Activated T-helper 1 cell treated with anti-CD3 and anti-CD28 coated beads, Interleukin-12 subunit alpha, Interleukin-12 subunit beta, Interleukin-2, Interleukin-4 antibody, amounts not matched to agents 30 ng/mL and 10 ng/mL and 1 ng/mL, durations not matched to agents 14 hours and 24 hours and 36 hours (primary cell): ENCODE results near the gene CFAP46. TPM values are rescaled to one million over a fixed set of nuclear protein-coding genes. Genes with fewer than 3 reads are reported as not detected.

Experiments used
- DNase-seq: peaks from one replicate; pipeline ENCODE4 v3.0.0; 2021; ENCODE audit warnings: low spot score
- H3K27ac Mint-ChIP-seq: one replicate; pipeline ENCODE4 v1.8.0; 2021; ENCODE audit warnings: mild to moderate bottlenecking, mixed read lengths
- H3K27me3 Mint-ChIP-seq: one replicate; pipeline ENCODE4 v1.8.0; 2022; ENCODE audit warnings: mild to moderate bottlenecking, moderate library complexity, mixed read lengths; ENCODE audit not compliant: insufficient read depth
- H3K36me3 Mint-ChIP-seq: one replicate; pipeline ENCODE4 v1.8.0; 2021; ENCODE audit warnings: low read depth, mixed read lengths
- H3K4me1 Mint-ChIP-seq: one replicate; pipeline ENCODE4 v1.8.0; 2021; ENCODE audit warnings: low read depth, mixed read lengths
- H3K4me3 Mint-ChIP-seq: one replicate; pipeline ENCODE4 v1.8.0; 2021; ENCODE audit warnings: mild to moderate bottlenecking, moderate library complexity, mixed read lengths
- H3K9me3 Mint-ChIP-seq: one replicate; pipeline ENCODE4 v1.8.0; 2021; ENCODE audit warnings: mixed read lengths
- intact Hi-C: fragments of 100-400 bp; cut with micrococcal nuclease; formaldehyde crosslinking; loops from one replicate; pipeline ENCODE4 v1.15.1; 2024
- total RNA-seq: library from RNA; stranded (reverse); gene quantifications from 2 replicates; pipeline ENCODE4 v1.2.3, GENCODE V29; 2022

Gene CFAP46
- total RNA-seq, 1 donor from 2014 or later = not detected

DNA sequence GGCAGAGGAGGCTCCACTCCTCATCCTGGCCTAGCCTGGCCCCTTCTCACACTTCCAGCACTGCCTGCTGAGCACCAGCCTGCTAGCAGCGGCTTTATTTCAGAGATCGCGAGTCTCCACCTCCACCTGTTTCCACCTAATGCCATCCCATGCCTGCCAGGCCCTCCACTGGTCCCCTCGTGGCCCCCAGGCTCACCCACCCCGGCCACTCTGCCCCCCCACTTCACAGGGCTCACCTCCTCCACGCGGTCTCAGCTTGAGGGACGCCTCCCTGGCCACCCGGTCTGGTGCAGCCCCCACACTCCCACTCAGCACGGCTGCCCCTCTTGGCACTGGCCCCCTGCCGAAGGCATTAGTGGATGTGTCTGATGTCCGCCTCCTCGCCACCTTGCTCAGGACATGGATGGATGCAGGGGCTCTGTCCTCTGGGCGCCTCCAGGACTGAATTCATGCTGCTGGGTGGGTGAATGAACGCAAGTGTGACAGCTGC is 152.7 kb downstream of the CFAP46 start:
- H3K27me3 Mint-ChIP-seq = peaks cover 6% of the 10 kb centered on the region
- no peaks in the 10 kb centered on the region for H3K9me3 Mint-ChIP-seq
- no peak overlapping the region for H3K27ac Mint-ChIP-seq
- no peak overlapping the region for H3K4me3 Mint-ChIP-seq
- no peak for DNase-seq
- no peaks in the 10 kb centered on the region for H3K4me1 Mint-ChIP-seq
- intact Hi-C loops = loop anchor here (5.0 to 10.0 kb wide), 2 partner anchors 135 to 438 kb away; no protein-coding TSS in a partner anchor
- H3K36me3 Mint-ChIP-seq = no peaks in the 10 kb centered on the region

DNA sequence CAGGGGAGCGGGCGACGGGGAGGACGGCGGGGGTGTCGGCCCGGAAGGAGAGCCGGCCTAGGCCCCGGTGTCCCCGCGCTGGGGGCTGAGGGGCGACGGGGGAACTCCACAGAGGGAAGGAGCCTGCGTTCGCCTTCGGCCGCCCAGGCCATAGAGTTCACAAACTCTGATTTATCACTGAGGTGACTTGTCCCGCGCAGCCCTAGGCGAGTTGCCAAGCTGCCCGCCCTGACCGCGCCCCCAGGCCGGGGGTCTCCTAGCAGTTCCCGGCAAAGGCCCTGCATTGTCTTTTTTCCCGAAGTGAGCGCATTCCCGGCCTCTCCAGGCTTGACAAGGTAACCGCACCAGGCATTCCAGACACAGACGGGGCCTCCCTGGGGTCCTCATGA is 153.5 kb downstream of the CFAP46 start:
- no peaks in the 10 kb centered on the region for H3K36me3 Mint-ChIP-seq
- no peaks in the 10 kb centered on the region for H3K4me1 Mint-ChIP-seq
- no peak for DNase-seq
- H3K27me3 Mint-ChIP-seq = peaks cover 7% of the 10 kb centered on the region
- intact Hi-C loops = loop anchor here (5.0 kb wide), 1 partner anchor 438 kb away; no protein-coding TSS in a partner anchor
- H3K27ac Mint-ChIP-seq = no peak overlapping the region
- no peaks in the 10 kb centered on the region for H3K9me3 Mint-ChIP-seq
- H3K4me3 Mint-ChIP-seq = no peak overlapping the region

DNA sequence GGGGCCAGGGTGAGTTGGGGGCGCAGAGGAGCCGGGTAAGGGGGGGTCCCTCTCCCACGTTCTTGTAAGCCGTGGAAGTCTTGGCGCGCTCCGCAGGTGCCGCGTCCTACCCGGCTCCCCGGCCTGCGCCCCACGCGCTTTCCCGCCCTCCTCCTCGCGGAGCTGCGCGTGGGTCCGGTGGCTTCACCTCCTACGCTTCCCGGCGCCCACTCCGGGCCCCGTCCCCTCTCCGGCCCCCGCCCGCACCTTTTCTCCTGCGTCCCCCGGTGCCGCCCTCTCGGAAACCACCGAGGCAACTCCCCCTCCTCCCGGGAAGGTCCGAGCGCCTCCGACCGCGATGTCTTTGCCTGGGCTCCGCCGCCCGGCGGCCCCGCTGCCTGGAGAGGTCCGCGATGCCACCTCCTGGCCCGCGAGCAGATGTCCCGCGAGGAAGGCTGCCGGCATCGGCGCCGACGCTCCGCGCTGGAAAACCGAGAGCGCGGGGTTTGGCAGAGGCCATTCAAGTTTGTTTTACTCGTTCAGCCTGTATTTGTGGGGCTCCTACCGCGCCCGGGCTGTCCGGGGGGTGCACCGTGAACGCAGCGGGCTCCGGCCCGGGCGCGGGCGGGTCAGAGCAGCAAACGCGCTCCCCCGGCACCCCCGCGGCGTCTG is 154.1 kb downstream of the CFAP46 start:
- Mint-ChIP-seq H3K36me3 (peaks cover 4% of the 10 kb centered on the region), H3K4me3 (no peak overlapping the region), H3K27me3 (peaks cover 12% of the 10 kb centered on the region), H3K4me1 (no peaks in the 10 kb centered on the region), H3K9me3 (no peaks in the 10 kb centered on the region), H3K27ac (no peak overlapping the region)
- intact Hi-C loops = loop anchor here (5.0 kb wide), 1 partner anchor 439 kb away; no protein-coding TSS in a partner anchor
- DNase-seq = no peak

DNA sequence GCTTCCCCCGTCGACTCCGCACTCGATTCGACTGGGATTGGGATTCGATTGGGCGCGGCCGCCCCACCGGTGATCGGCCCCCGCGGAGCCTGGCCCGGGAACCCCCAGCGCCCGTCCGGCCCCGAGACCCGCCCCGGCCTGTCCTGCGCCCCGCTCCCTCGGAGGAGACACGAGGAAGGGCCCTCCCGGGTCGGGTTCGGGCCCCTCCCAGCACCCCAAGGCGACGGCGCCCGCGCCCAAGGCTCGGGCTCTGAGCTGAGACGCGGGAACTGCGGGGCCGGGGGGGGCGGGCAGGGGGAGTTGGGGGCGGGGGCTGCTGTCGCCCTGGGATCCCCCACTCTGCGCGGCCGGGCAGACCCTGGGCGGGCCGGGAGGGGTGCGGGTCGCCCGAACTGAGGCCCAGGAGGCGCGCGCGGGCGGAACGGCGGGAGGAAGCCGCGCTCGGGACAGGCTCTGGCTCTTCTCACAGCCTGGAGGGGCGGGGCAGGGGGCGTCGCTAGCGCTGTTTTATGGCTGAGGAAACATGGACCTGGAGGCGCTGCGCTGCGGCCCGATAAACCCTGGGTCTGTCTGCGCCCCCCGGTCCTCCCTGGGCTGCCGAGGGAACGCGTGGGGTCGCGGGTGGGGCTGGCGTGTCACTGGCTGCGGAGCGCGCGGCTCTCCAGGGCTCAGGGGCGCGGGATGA is 154.7 kb downstream of the CFAP46 start:
- Mint-ChIP-seq H3K27me3 (peaks cover 15% of the 10 kb centered on the region), H3K4me1 (no peaks in the 10 kb centered on the region), H3K27ac (no peak overlapping the region), H3K36me3 (peaks cover 6% of the 10 kb centered on the region), H3K9me3 (no peaks in the 10 kb centered on the region), H3K4me3 (no peak overlapping the region)
- no peak for DNase-seq
- intact Hi-C loops = loop anchor here (5.0 kb wide), 1 partner anchor 440 kb away; no protein-coding TSS in a partner anchor

DNA sequence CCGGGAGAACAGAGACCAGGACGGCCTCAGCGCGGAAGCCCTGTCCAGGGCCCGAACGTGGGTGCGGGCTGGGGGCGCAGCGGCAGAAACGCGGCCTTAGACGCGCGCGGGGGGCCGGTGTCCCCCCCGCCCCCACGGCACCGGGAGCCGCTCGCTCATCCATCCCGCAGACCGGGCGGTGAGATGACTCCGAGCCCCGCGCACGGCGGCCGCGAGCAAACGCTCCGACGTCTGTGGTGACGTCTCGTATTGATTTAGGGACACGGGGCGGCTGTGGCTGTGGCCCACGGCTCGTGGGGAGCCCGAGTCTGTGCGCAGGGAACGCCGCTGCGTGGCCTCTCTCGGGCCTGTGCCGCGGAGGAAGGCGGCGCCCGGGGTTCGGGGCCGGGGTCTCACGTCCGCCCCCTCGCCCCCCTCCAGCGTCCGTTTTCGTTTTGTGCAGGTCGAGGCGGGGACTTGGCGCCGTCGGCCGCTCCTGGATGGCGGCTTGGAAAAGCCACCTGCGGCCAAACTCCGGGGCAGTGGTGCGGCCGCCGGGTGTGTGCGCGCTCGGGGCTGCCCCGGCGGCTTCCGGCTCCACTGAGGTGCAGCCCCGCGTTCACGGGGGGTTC is 155.4 kb downstream of the CFAP46 start:
- H3K36me3 Mint-ChIP-seq = peaks cover 6% of the 10 kb centered on the region
- no peaks in the 10 kb centered on the region for H3K4me1 Mint-ChIP-seq
- no peak overlapping the region for H3K4me3 Mint-ChIP-seq
- no peak for DNase-seq
- intact Hi-C loops = loop anchor here (5.0 kb wide), 1 partner anchor 440 kb away; no protein-coding TSS in a partner anchor
- no peaks in the 10 kb centered on the region for H3K9me3 Mint-ChIP-seq
- no peak overlapping the region for H3K27ac Mint-ChIP-seq
- H3K27me3 Mint-ChIP-seq = peaks cover 15% of the 10 kb centered on the region

DNA sequence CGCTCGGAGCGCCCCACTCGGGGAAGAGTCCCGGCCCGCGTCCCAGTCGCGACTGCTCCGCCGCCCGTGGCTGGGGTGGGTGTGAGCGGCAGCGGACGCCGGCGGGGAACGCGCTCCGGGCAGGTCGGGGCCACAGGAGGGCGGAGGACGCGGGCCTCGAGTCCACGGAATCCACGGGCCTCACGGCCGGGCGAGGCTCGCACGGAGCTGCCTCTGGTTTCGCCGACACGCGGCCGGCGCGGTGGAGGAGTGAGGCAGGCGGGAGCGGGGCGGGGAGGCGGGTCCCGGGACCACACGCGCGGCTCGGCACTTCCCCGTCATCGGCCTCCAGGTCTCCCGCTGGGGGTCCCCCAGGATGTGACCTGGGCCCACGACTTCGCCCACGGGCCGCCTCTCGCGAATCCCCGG is 155.9 kb downstream of the CFAP46 start:
- Mint-ChIP-seq H3K36me3 (peaks cover 6% of the 10 kb centered on the region), H3K4me3 (no peak overlapping the region), H3K27ac (no peak overlapping the region), H3K4me1 (no peaks in the 10 kb centered on the region), H3K9me3 (no peaks in the 10 kb centered on the region), H3K27me3 (peaks cover 15% of the 10 kb centered on the region)
- DNase-seq = no peak
- intact Hi-C loops = loop anchor here (5.0 kb wide), 1 partner anchor 441 kb away; no protein-coding TSS in a partner anchor

DNA sequence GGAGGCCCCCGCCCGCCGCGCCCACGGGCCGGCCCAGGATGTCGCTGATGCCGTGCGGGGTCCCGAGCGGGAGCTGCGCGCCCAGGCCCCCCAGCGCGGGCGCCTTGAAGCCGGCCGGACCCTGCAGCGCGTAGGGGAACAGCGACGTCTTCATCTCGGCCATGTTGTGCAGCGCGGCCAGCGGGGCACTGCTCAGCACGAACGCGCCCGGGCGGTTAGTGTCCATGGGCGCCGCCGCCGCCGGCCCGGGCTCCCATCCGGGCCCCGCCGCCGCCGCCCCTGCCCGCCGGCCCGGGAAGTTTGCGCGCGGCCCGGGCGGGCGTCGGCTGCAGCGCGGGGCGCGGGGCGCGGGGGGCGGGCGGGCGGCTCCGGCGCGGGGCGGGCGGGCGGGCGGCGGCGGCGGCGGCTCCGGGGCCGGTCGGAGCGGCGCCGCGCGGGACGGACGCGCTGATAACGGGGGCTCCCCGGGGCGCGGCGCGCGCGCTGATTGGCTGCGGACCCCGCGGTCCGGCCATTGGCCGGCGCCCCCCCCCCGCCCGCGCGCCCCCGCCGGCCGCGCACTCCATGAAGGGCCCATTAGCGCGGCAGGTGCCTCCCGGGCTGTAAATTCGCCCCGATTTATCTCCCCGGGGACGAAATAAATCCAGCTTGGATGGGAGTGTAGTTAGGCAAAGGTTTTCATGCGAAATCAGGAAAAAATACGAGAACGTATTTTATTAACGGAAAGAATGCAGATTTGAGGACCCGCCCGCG is 156.5 kb downstream of the CFAP46 start, which contains the start of gene NKX6-2:
TSS of gene NKX6-2 (minus strand) at position 425 of the 753 bp plus-strand sequence. CDS start at position 226, 199 bp downstream.
- no peak for DNase-seq
- no peaks in the 10 kb centered on the region for H3K4me1 Mint-ChIP-seq
- peaks cover 13% of the 10 kb centered on the region for H3K27me3 Mint-ChIP-seq
- no peak within 1 kb of the TSS for H3K4me3 Mint-ChIP-seq
- intact Hi-C loops = loop anchor here (5.0 kb wide), 1 partner anchor 441 kb away; no protein-coding TSS in a partner anchor
- H3K36me3 Mint-ChIP-seq = peaks cover 6% of the 10 kb centered on the region
- no peaks in the 10 kb centered on the region for H3K9me3 Mint-ChIP-seq
- H3K27ac Mint-ChIP-seq = no peak within 1 kb of the TSS

DNA sequence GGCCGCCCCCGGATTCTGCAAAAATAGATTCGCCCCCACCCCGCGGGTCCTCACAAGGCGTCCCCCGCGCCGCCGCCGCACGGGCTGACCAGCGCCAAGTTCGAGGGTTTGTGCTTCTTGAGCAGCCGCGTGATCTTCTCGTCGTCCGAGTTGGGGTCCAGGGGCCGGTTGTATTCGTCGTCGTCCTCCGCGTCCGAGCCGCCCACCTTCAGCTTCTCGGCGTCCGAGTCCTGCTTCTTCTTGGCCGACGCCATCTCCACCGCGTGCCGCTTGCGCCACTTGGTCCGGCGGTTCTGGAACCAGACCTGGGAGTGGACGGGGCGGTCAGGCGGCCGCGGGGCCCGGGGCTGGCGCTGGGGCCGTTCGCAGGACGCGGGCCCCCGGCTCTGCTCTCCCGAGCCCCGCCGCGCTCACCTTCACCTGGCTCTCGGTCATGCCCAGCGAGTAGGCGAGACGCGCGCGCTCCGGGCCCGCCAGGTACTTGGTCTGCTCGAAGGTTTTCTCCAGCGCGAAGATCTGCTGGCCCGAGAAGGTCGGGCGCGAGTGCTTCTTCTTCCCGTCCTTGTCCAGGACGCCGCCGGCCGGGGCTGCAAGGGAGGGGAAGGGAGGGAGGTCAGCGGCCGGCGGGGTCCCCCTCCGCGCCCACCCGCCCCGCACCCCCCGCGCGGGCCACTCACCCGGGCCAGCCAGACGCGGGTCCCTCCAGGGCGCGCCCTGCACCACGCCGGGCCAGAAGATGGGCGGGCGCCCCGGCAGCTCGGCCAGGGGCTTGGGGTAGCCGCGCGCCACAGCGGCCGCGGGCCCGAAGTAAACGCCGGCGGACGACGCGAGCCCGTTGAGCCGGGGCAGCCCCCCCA is 157.3 kb downstream of the CFAP46 start:
- no peak for DNase-seq
- no peaks in the 10 kb centered on the region for H3K9me3 Mint-ChIP-seq
- no peak overlapping the region for H3K4me3 Mint-ChIP-seq
- H3K4me1 Mint-ChIP-seq = no peaks in the 10 kb centered on the region
- H3K27me3 Mint-ChIP-seq = peaks cover 10% of the 10 kb centered on the region
- H3K36me3 Mint-ChIP-seq = peaks cover 6% of the 10 kb centered on the region
- H3K27ac Mint-ChIP-seq = no peak overlapping the region
- intact Hi-C loops = loop anchor here (5.0 kb wide), 1 partner anchor 442 kb away; no protein-coding TSS in a partner anchor

DNA sequence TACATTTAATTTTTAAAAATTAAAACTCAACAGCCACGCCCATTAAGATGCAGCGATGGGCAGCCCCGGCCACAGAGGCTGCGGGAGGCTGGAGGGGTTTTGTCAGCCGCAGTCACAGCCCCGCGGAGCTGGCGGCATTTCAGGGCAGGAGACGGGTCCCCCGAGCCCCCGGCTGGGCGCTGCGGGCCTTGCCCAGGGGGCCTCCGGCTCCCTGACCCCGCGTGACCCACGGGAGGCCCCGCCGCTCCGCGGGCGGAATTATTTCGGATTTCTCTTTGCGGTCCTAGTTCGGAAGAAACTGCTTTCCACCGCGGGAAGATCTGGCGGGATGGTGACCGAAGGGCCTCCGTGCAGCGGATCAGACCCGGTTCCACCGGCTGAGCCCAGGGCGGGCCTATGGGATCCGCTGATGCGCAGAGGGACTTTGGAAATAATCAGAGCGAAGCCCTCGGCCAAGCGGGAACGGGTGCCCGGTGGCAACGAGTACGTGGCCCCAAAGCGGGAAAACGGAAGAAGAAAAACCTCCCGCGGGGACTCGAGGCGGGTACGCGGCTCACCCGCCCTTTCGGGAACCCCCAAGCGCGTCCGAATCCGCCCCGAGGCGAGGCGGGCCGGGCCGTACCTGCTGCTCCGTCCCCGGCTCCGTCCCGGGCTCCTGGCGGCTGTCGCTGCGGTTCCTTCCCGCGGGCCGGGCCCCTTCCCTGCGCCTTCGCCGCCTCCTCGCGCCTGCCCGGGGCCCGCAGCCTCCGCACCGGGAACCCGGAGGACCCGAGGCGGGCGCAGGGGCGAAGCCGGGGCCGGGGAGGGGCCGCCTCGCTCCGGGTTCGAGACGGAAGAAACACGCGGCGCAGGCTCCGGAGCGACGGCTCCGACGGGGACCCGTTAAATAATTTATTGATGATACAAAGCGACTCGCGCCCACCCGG is 158.2 kb downstream of the CFAP46 start:
- H3K27me3 Mint-ChIP-seq = peaks cover 10% of the 10 kb centered on the region
- no peak overlapping the region for H3K4me3 Mint-ChIP-seq
- intact Hi-C loops = no loop called here
- H3K4me1 Mint-ChIP-seq = no peaks in the 10 kb centered on the region
- no peak for DNase-seq
- no peaks in the 10 kb centered on the region for H3K9me3 Mint-ChIP-seq
- H3K36me3 Mint-ChIP-seq = peaks cover 6% of the 10 kb centered on the region
- H3K27ac Mint-ChIP-seq = peak overlapping the region; percentile 58

DNA sequence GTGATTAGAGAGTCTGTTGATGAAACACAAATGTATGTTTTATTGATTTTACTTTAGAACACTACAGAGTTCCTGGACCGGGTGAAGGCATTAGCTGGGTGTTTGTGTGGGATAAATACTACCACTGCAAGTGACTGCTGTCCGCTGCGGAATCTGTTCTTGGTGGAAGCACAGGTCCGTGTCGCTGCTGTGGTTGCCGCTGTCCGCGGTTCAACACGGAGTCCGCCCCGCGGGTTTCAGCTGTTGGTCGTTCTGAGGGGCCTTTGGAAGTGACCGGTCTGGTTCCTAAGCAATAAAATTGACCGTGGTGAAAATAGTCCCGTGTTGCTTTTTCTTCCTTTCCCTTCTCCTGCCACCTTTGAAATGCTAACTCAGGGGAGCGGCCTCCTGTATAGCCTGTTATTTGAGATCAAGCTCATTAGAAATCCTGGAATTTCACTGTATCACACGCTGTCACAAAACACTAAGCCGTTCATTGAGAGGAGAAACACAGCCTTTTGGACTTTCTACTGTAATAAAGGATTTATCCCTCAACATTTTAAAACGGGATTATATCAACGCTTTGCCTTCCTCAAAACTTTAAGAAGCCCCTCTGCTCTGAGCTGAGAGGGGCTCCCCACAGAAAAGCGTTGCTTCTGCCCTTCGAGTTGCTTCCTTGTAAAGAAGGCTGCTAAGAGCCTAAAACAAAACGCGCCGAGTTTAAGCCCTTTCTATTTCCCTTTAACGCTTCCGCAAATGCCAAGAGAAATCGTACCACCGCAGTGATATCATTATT is 159.0 kb downstream of the CFAP46 start:
- Mint-ChIP-seq H3K36me3 (peaks cover 6% of the 10 kb centered on the region), H3K9me3 (no peaks in the 10 kb centered on the region), H3K27ac (no peak overlapping the region), H3K27me3 (peaks cover 10% of the 10 kb centered on the region), H3K4me1 (no peaks in the 10 kb centered on the region), H3K4me3 (no peak overlapping the region)
- no peak for DNase-seq
- intact Hi-C loops = no loop called here
